Measurements from ENCODE around the gene DIDO1. TPM values are rescaled to one million over a fixed set of nuclear protein-coding genes. Genes with fewer than 3 reads are reported as not detected.

DIDO1 gene
- total RNA-seq, 2 experiments from 2014 or later, result 45.9 to 47.4 TPM

- peaks cover 54% of the 10 kb centered on the region for H3K36me3 Mint-ChIP-seq (ENCODE audit: low read depth)
- no peaks in the 10 kb centered on the region for H3K27me3 Mint-ChIP-seq
- ChIA-PET CTCF (no interaction called here), POLR2A (interaction anchor here (1.0 to 2.5 kb wide), 2 partner anchors 13 to 27 kb away, joined by 5 to 8 read pairs; partner anchors contain the start of gene GID8)
- H3K4me1 Mint-ChIP-seq (ENCODE audit: low read depth), result peaks cover 20% of the 10 kb centered on the region
- no peak for ATAC-seq
- DNase-seq, result no peak
- H3K4me3 Mint-ChIP-seq, result peak overlapping the region; percentile 85
- intact Hi-C loops (cut with micrococcal nuclease), result loop anchor here (10.0 kb wide), 1 partner anchor 47 kb away; no protein-coding TSS in a partner anchor
- no peaks in the 10 kb centered on the region for H3K9me3 Mint-ChIP-seq
- H3K27ac Mint-ChIP-seq, result peak overlapping the region; percentile 73
- no peak for TF ChIP-seq CTCF (IDR thresholded peaks at IDR 0.05)
Measured at GRCh38 chr20:62951896-62952372, 25.6 kb upstream of the DIDO1 start.

- Mint-ChIP-seq H3K27me3 (no peaks in the 10 kb centered on the region), H3K4me1 (ENCODE audit: low read depth) (peaks cover 20% of the 10 kb centered on the region), H3K4me3 (peak overlapping the region; percentile 11), H3K36me3 (ENCODE audit: low read depth) (peaks cover 56% of the 10 kb centered on the region), H3K27ac (peak overlapping the region; percentile 32), H3K9me3 (no peaks in the 10 kb centered on the region)
- intact Hi-C loops (cut with micrococcal nuclease), result loop anchor here (10.0 kb wide), 1 partner anchor 47 kb away; no protein-coding TSS in a partner anchor
- no peak for TF ChIP-seq CTCF (IDR thresholded peaks at IDR 0.05)
- ChIA-PET POLR2A (interaction anchor here (0.6 to 2.5 kb wide), 5 partner anchors 13 to 58 kb away, joined by 3 to 8 read pairs (median 5); partner anchors contain the start of gene GID8), CTCF (no interaction called here)
- DNase-seq (no peak), ATAC-seq (no peak)
Measured at GRCh38 chr20:62951143-62951895, 25.0 kb upstream of the DIDO1 start.

- intact Hi-C loops (cut with micrococcal nuclease), result loop anchor here (10.0 kb wide), 1 partner anchor 46 kb away; no protein-coding TSS in a partner anchor
- DNase-seq, result no peak
- H3K9me3 Mint-ChIP-seq, result no peaks in the 10 kb centered on the region
- no peaks in the 10 kb centered on the region for H3K27me3 Mint-ChIP-seq
- H3K27ac Mint-ChIP-seq, result no peak overlapping the region
- H3K36me3 Mint-ChIP-seq (ENCODE audit: low read depth), result peaks cover 53% of the 10 kb centered on the region
- CTCF ChIA-PET, result interaction anchor here (1.4 kb wide), 1 partner anchor 30 kb away, joined by 4 read pairs; no protein-coding TSS in a partner anchor
- H3K4me3 Mint-ChIP-seq, result no peak overlapping the region
- peaks cover 20% of the 10 kb centered on the region for H3K4me1 Mint-ChIP-seq (ENCODE audit: low read depth)
- POLR2A ChIA-PET, result interaction anchor here (0.6 to 1.2 kb wide), 4 partner anchors 12 to 58 kb away, joined by 3 to 5 read pairs (median 4); partner anchors contain the start of gene GID8
- ATAC-seq, result no peak
- no peak for TF ChIP-seq CTCF (IDR thresholded peaks at IDR 0.05)
Measured at GRCh38 chr20:62950741-62951140, 24.4 kb upstream of the DIDO1 start.

GRCh38 chr20:62949962-62950361, 23.7 kb upstream of the DIDO1 start:
- Mint-ChIP-seq H3K4me3 (no peak overlapping the region), H3K27ac (no peak overlapping the region), H3K9me3 (no peaks in the 10 kb centered on the region), H3K36me3 (ENCODE audit: low read depth) (peaks cover 57% of the 10 kb centered on the region), H3K4me1 (ENCODE audit: low read depth) (peaks cover 20% of the 10 kb centered on the region), H3K27me3 (no peaks in the 10 kb centered on the region)
- DNase-seq, result no peak
- POLR2A ChIA-PET, result interaction anchor here (1.2 to 1.9 kb wide), 3 partner anchors 11 to 47 kb away, joined by 3 to 12 read pairs (median 5); partner anchors contain the start of gene DIDO1
- no peak for ATAC-seq
- CTCF ChIA-PET, result interaction anchor here (1.0 to 1.7 kb wide), 5 partner anchors 9 to 62 kb away, joined by 3 to 7 read pairs (median 3); partner anchors contain the start of gene GID8
- TF ChIP-seq CTCF (IDR thresholded peaks at IDR 0.05), result no peak
- intact Hi-C loops (cut with micrococcal nuclease), result loop anchor here (10.0 kb wide), 1 partner anchor 45 kb away; no protein-coding TSS in a partner anchor
